Measurements from ENCODE around the gene GRAMD1A.
"Not testable (repeated sequence)": the region's sequence is repeated elsewhere in the genome, so short reads cannot be mapped to it uniquely, and the experiment has no call there.

The GRAMD1A gene

GRCh38 chr19:34979819-34980640, 20.1 kb upstream of the GRAMD1A start:
- no peak for DNase-seq

GRCh38 chr19:34982275-34982674, 17.8 kb upstream of the GRAMD1A start:
- no peak for DNase-seq

- no peak for DNase-seq
Observed at GRCh38 chr19:34983786-34984185, 16.3 kb upstream of the GRAMD1A start.

DNA sequence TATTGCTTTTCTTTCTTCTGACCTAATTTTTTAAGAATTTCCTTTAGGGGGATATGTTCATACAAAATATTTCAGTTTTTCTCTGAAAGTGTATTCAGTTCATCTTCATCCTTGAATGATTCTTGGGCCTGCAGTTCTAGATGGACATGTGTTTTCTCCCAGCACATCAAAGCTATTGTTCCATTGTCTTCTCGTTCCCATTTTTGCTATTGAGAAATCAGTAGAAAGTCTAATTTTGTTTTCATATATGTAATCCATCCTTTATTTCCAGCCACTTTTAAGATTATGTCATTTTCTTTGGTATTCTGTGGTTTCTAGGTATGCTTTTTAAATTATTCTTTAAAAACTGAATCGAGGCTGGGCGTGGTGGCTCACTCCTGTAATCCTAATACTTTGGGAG, 15.8 kb upstream of the GRAMD1A start:
- no peak for DNase-seq

- DNase-seq: no peak
Observed at GRCh38 chr19:34985249-34986022, 14.7 kb upstream of the GRAMD1A start.

DNA sequence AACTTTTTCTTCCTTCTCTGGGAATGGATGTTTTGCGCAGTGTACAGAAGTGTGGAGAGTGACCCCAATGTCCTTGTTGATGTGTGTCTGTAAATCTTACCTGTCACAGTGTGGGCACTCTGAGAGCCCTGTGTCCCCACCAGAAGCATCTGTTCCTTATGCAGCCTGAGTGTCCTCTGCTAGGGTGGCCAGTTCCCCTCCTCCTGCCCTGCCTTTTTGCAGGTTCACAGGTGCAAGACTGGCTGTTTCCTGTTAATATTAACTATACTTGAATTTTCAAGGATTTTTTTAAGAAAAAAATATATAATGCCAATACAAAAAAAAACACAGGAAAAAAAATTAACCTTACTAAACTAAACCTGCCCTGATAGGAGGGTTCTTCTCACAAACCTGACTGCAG, 12.0 kb upstream of the GRAMD1A start:
- no peak for DNase-seq

DNA sequence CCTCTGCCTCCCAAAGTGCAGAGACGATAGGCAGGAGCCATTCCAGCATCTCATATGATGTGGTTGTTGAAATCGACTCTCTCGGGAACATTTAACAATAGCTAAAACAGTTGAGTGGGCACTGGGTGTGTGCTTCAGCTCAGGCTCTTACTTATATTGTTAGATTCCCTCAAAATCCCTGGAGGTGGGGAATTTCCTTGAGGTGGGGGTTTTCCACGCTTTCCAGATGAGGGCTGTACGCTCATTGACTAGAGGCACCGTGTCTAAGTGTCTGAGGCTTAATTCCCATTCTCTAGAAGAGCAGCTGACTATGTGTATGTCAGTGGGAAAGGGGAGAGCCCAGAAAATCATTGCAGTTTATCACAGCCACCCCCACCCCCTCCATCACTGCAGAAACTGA, 10.8 kb upstream of the GRAMD1A start:
- no peak for DNase-seq

GRCh38 chr19:34990578-34991192, 9.4 kb upstream of the GRAMD1A start:
- no peak for DNase-seq

DNA sequence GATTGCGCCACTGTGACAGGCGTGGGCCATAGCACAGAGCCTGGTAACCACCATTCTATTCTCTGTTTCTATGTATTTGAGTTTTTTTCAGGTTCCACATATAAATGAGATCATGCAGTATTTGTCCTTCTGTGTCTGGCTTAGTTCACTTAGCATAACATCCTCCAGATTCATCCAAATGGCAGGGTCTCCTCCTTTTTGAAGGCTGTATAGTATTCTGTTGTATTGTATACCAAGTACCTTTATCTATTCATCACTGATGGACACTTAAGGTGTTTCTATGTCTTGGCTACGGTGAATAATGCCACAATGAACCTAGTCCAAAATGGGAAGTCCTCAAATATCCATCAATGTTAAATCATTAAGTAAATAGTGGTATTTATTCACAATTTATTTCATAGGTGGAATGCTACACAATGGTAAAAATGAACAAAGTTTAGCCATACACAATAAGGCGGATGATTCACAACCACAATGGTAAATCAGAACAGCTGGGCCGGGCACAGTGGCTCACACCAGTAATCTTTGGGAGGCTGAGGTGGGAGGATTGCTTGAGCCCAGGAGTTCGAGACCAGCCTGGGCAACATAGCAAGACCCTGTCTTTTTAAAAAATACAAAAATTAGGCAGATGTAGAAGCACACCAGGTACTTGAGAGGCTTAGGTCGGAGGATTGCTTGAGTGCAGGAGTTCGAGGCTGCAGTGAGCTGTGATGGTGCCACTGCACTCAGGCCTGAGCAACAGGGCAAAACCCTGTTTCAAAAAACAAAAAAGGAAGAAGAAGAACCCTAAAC, 8.4 kb upstream of the GRAMD1A start:
- DNase-seq: no peak

GRCh38 chr19:34992582-34992981, 7.5 kb upstream of the GRAMD1A start:
- DNase-seq: not testable (repeated sequence)

- no peak for DNase-seq
Observed at GRCh38 chr19:34994286-34994642, 5.9 kb upstream of the GRAMD1A start.

GRCh38 chr19:34994643-34995541, 5.2 kb upstream of the GRAMD1A start:
- peak; percentile 70 for DNase-seq

GRCh38 chr19:34995551-34995950, 4.6 kb upstream of the GRAMD1A start:
- no peak for DNase-seq

DNA sequence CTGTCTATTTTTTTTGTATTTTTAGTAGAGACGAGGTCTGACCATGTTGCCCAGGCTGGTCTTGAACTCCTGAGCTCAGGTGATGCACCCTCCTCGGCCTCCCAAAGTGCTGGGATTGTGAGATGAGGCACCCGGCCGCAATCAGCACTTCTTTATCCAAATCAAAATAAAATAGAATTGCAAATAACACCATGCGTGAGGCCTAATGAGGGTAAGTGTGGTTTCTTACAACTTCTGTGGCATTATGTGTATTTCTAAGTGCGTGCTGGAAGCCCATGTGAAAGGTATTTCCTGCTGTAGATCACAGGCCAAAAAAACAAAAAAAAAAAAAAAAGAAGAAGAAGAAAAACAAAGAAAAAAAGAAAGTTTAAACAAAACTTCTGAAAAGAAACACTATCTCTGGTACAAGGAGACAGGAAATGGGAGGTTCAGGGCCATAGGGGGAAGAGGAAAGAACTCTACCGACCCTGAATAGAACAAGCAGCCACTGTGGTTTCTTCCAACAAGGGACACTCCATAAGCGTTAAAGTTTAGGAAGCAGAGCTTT, 3.0 kb upstream of the GRAMD1A start:
- DNase-seq: no peak

DNA sequence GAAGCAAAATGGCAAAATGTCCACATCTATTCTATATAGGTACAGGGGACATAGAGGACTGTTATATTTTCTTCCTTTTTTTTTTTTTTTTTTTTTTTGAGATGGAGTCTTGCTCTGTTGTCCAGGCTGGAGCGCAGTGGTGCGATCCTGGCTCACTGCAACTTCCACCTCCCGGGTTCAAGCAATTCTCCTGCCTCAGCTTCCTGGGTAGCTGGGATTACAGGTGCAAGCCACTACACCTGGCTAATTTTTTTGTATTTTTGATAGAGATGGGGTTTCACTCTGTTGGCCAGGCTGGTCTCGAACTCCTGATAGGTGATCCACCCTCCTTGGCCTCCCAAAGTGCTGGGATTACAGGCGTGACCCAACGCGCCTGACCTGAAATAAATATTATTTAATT, 1.9 kb upstream of the GRAMD1A start:
- not testable (repeated sequence) for DNase-seq

GRCh38 chr19:34998777-34999497, 1.2 kb upstream of the GRAMD1A start:
- no peak for DNase-seq

- no peak for DNase-seq
Observed at GRCh38 chr19:35000338-35000646, 169 bp downstream of the GRAMD1A start.

DNA sequence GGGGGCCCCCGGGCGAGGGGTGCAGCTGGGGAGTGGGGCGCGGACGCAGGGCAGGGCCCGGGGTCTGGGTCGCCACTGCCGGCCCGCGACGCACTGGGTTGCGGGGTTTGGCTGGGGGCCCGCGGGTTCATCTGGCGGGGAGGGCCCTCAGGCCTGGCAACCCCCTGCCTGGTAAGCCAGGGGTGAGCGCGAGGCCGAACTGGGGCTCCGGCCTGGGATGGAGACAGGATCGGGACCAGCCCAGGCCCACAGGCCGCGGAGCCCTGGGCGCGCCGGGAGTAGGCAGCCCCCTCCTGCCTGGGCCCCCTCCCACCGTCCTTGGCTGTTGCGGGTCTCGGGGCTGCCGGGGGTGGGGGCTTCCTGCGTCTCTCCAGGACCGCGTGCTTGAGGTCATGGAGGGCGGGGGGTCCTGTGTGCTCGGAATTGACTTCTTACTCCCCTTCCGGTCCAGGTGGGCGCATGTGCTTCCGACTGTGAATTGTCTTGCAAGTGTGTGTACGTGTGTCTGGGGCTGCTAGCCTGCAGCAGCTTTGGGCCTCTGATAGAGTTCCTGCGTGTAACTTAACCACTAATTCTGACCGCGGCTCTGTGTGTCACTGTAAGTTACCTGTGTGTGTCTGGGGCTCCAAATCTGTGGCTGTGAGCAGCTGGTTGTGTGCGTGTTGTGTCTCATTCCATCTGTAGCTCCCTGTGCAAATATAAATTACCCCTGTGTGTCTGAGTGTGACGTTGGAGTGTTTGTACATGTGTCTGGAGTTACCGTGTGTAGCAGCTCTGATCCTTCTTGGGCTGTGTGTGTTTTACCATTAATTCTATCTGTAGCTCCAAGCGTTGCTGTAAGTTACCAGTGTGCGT, 751 bp downstream of the GRAMD1A start:
- DNase-seq: peak; percentile 77

DNA sequence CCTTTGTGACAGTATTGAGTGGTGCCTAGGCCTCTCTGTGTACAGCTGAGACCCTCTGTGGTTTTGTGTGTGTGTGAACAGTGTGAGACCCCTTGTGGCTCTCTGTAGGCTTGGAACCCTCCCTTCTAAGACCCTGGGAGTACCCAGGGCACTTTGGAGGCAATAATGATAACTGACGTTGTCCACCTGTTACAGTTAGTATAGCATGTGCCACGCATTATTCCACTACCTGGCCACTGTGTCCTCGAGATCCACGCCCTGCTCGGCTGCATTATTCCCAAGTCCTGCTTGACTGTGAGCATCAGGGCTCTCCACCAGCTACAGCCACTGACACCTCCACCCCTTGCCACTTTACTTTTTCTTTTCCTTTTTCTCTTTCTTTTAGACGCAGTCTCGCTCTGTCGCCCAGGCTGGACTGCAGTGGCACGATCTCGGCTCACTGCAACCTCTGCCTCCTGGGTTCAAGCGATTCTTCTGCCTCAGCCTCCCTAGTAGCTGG, 2.0 kb downstream of the GRAMD1A start:
- no peak for DNase-seq

Measured in NCI-H2029 (cell line).